HG03159 (cell line): ENCODE results near the gene TTK.
"Not testable (repeated sequence)": the region's sequence is repeated elsewhere in the genome, so short reads cannot be mapped to it uniquely, and the experiment has no call there.

Source experiments
- ATAC-seq: cut with Tn5 transposase; IDR thresholded peaks from one replicate; pipeline ENCODE4 v1.9.1; 2021; ENCODE audit warnings: mild to moderate bottlenecking, moderate library complexity; ENCODE audit not compliant: unreplicated experiment

The TTK gene

DNA sequence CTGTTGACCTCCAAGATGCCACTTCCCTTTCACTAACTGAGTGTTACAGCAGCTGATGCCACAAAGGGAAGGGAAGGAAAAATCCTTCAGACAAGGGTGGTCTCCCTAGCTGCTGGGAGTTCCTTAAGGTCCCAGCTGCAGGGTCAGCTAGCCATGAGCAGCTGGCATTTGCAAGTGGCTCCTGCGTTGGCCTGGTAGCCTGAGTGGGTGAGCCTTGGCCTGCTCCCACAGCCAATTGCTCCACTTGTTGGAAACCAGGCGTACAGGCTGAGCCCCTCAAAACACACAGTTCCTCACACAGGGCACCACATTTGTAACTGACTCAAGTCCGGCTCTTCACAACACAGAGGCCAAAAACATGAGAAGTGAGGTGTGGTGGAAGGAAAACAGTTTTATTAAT is 16.7 kb downstream of the TTK start:
- ATAC-seq = no peak

DNA sequence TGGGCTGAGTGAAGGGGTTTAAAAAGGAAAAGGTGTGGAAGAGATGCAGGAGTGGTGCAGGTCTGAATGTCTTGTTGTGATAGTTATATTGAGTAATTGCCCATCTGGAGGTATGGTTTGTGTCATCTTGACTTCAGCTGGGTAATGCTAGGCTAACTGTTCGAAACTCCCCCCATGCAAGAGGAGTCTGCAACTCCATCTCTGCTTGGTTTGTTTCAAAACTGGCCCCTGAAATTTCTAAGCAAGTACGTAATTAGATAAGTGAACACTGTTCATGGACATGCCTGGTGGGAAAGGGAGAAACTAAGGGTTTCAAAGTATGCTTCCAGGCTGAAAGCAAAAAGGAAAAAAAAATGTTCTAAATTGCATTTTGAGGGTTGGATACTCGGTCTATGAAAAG is 17.1 kb downstream of the TTK start:
- no peak for ATAC-seq

GRCh38 chr6:80022803-80023202 is 18.4 kb downstream of the TTK start:
- no peak for ATAC-seq

DNA sequence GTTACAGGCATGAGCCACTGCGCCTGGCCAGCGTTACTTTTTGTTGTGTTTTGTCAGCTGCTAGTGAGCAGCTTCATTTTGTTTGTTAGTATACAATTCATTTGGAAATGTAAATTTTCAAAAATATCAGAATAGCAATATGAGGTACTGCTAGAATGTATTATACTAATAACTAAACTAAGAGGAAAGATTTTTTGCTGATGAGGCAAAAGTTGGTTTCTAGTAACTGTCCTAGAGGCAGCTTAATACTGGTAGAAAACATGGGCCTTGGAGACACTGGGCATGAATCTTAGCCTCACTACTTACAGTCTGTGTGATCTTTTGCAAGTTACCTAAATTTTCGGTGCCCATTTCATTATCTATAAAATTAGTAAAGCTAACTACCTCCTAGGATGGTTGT is 24.1 kb downstream of the TTK start:
- no peak for ATAC-seq

GRCh38 chr6:80029470-80029869 is 25.0 kb downstream of the TTK start:
- no peak for ATAC-seq

DNA sequence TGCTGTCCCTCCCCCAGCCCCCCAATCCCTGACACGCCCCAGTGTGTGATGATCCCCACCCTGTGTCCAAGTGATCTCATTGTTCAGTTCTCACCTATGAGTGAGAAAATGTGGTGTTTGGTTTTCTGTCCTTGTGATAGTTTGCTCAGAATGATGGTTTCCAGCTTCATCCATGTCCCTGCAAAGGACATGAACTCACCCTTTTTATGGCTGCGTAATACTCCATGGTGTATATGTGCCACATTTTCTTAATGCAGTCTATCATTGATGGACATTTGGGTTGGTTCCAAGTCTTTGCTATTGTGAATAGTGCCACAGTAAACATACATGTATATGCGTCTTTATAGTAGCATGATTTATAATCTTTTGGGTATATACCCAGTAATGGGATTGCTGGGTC is 43.8 kb downstream of the TTK start:
- not testable (repeated sequence) for ATAC-seq

DNA sequence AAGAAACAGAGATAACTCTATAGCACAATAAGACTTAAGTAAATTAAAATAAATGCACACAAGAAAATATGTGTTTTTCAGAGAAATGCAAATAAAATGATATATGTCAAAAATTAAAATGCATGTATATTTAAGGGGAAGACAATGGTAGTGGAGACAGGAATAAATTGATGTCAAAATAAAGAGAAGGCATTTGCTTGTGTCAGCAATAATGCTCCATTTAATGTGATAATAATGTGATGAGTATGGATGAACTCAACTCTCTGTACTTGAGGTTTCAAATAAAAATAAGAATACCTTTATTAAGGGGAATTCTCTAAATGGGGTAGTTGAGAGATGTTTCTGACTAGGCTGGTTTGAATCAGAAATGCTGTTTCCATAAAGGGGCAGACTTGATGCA is 56.3 kb downstream of the TTK start:
- no peak for ATAC-seq

- ATAC-seq = not testable (repeated sequence)
Measured at GRCh38 chr6:80068146-80068545, 63.7 kb downstream of the TTK start.

- ATAC-seq = not testable (repeated sequence)
Measured at GRCh38 chr6:80070431-80070830, 66.0 kb downstream of the TTK start.

DNA sequence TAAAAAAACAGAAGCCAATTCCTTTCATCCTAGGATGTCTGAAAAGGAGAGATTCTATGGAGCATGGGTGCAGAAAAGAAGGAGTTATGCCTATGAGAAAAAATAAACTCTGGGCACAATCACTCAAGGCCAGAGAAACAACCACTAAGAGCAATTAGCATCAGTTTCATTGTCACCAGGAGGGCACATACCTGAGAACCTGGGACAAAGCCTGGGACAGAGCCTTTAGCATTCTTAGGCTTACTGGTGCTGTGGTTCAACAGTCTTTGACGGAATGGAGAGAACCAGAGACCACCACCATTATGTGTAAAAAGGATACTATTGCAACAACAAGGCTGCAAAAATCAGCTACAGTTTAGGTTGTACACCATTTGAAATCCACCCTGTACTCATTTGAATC is 72.6 kb downstream of the TTK start:
- no peak for ATAC-seq

DNA sequence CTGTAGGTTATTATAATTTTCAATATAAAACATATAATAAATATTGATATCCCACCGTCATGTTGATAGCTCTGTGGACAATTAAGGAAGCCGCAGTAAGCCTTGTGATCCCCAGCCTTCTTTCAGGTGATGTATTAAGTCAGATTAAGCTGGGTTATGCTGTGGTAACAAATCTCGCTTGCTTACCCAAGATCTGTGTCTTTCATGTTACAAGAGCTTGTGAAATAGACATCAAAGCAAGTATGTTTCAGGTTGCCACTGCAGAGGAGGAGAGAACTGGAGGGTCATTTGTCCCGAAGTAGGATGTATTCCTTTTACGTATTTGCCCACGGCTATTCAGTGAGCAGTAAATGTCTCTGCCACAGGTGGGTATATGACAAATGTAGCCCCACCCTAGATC is 84.2 kb downstream of the TTK start:
- no peak for ATAC-seq

- ATAC-seq = no peak
Measured at GRCh38 chr6:80091506-80091905, 87.1 kb downstream of the TTK start.
